HepG2 (cell line): ENCODE data around the gene TMPO. TPM values are rescaled to one million over a fixed set of nuclear protein-coding genes. Genes with fewer than 3 reads are reported as not detected.

Experiments
- ATAC-seq: fragments of 200-7000 bp; cut with Tn5 transposase; 3 replicates; pipeline ENCODE4 v1.9.1; 2020; ENCODE audit warnings: mild to moderate bottlenecking, moderate library complexity
- BruUV-seq: library from RNA; stranded (reverse); fragments of 400-500 nt; replicated peaks from 2 replicates; lab custom pipeline; 2021; lab: Mats Ljungman, UMichigan
- CTCF ChIA-PET: fragments of 300-600 bp; formaldehyde crosslinking; extraction: SDS; loops from one replicate; lab custom pipeline; 2021; ENCODE audit warnings: low total read pairs, inconsistent platforms, low intra/inter-chr PET ratio; lab: Yijun Ruan, JAX
- POLR2A ChIA-PET: fragments of 350-600 bp; sonication (Branson Sonifier 250); formaldehyde crosslinking; loops from one replicate; lab custom pipeline; 2020; ENCODE audit warnings: antibody characterized with exemption, inconsistent platforms; lab: Yijun Ruan, JAX
- DNase-seq: peaks from one replicate; pipeline ENCODE4 v3.0.0-alpha.2; 2015; ENCODE audit warnings: low spot score
- FAIRE-seq: peaks from 3 replicates; lab custom pipeline; 2011; peaks lifted over from hg19 to GRCh38; lab: Jason Lieb, UNC
- H2AFZ ChIP-seq: one replicate; pipeline ENCODE4 v1.6.1; 2011; ENCODE audit warnings: low read length, inconsistent platforms
- H3K27ac ChIP-seq: fragments of 300-600 bp; 3 replicates; pipeline ENCODE4 v1.8.0; 2011; ENCODE audit warnings: mixed run types, mild to moderate bottlenecking, mixed read lengths, low read length, inconsistent platforms; ENCODE audit not compliant: insufficient read depth; ENCODE audit errors: extremely low read length
- H3K27me3 ChIP-seq, 2 experiments: fragments of 200-600 bp in 1 of 2; 2 replicates in 1 of 2; 3 replicates in 1 of 2; pipeline versions ENCODE4 v1.6.0 to v1.8.0; 2011; ENCODE audit warnings: low read length in 2 of 2, mild to moderate bottlenecking in 2 of 2, moderate library complexity in 2 of 2, inconsistent platforms in 1 of 2; ENCODE audit not compliant: insufficient read depth in 2 of 2, control insufficient read depth in 1 of 2
- H3K36me3 ChIP-seq, 2 experiments: fragments of 200-600 bp in 1 of 2; replicated peaks in 1 of 2; 2 replicates in 1 of 2; 3 replicates in 1 of 2; pipeline versions ENCODE4 v1.5.1 to v1.8.0; 2011; ENCODE audit warnings: low read length in 2 of 2, inconsistent platforms in 1 of 2; ENCODE audit not compliant: insufficient read depth in 2 of 2, control insufficient read depth in 1 of 2
- H3K4me1 ChIP-seq: 2 replicates; pipeline ENCODE4 v1.5.1; 2012; ENCODE audit warnings: low read length, inconsistent platforms; ENCODE audit not compliant: insufficient read depth
- H3K4me2 ChIP-seq: 2 replicates; pipeline ENCODE4 v1.6.0; 2011; ENCODE audit warnings: low read depth, low read length, inconsistent platforms
- H3K4me3 ChIP-seq, 3 experiments: fragments of 200-600 bp in 1 of 3; sonication (generic), shearing (Covaris generic) in 1 of 3; replicated peaks in 1 of 3; 2 replicates each; pipeline ENCODE4 v1.5.1; 2011 to 2016; ENCODE audit warnings: low read length in 3 of 3, inconsistent platforms in 2 of 3, low read depth in 2 of 3, mild to moderate bottlenecking in 2 of 3, control low read depth in 1 of 3, mixed read lengths in 1 of 3; ENCODE audit not compliant: insufficient read depth in 1 of 3
- H3K79me2 ChIP-seq: one replicate; pipeline ENCODE4 v1.6.1; 2011; ENCODE audit warnings: low read length, inconsistent platforms; ENCODE audit not compliant: insufficient read depth
- H3K9ac ChIP-seq: 2 replicates; pipeline ENCODE4 v1.6.0; 2011; ENCODE audit warnings: mild to moderate bottlenecking, low read depth, low read length, inconsistent platforms; ENCODE audit not compliant: insufficient read depth
- H3K9me3 ChIP-seq: 2 replicates; pipeline ENCODE4 v1.5.1; 2012; ENCODE audit warnings: mild to moderate bottlenecking, low read length
- H4K20me1 ChIP-seq: 2 replicates; pipeline ENCODE4 v1.6.0; 2011; ENCODE audit warnings: inconsistent platforms, mild to moderate bottlenecking, low read length, moderate library complexity; ENCODE audit not compliant: insufficient read depth
- ATF3 ChIP-seq: sonication (generic); formaldehyde crosslinking; IDR thresholded peaks from 2 replicates; pipeline ENCODE4 v1.4.0; 2020; ENCODE audit warnings: missing genetic modification reagents
- CCDC6 ChIP-seq: sonication (generic); formaldehyde crosslinking; IDR thresholded peaks from 2 replicates; pipeline ENCODE4 v1.8.1; 2022; ENCODE audit warnings: mild to moderate bottlenecking, missing genetic modification reagents, moderate library complexity
- CEBPB ChIP-seq: IDR thresholded peaks from 2 replicates; pipeline ENCODE4 v1.6.1; 2011; ENCODE audit warnings: low read depth, low read length, improper control_type of control experiment, borderline replicate concordance
- ETS1 ChIP-seq: sonication (generic); formaldehyde crosslinking; IDR thresholded peaks from 2 replicates; pipeline ENCODE4 v1.4.0; 2020; ENCODE audit warnings: missing genetic modification reagents
- IRX3 ChIP-seq: sonication (generic); formaldehyde crosslinking; IDR thresholded peaks from 2 replicates; pipeline ENCODE4 v1.8.1; 2023; ENCODE audit warnings: mild to moderate bottlenecking, low read depth, missing genetic modification reagents, borderline replicate concordance
- KDM5A ChIP-seq: fragments of 200-600 bp; sonication (generic); IDR thresholded peaks from 2 replicates; pipeline ENCODE4 v1.7.0; 2018; ENCODE audit warnings: antibody characterized with exemption, mild to moderate bottlenecking, low read length, borderline replicate concordance
- NAIF1 ChIP-seq: sonication (generic); formaldehyde crosslinking; IDR thresholded peaks from 2 replicates; pipeline ENCODE4 v1.5.0; 2020; ENCODE audit warnings: mild to moderate bottlenecking, missing genetic modification reagents, borderline replicate concordance
- PLRG1 ChIP-seq: fragments of 450-650 bp; conservative IDR thresholded peaks from 2 replicates; pipeline ENCODE4 v1.6.1; 2016
- RBAK ChIP-seq: sonication (generic); formaldehyde crosslinking; IDR thresholded peaks from 2 replicates; pipeline ENCODE4 v1.5.1; 2020; ENCODE audit warnings: mild to moderate bottlenecking, missing genetic modification reagents
- ZBTB38 ChIP-seq: sonication (generic); formaldehyde crosslinking; IDR thresholded peaks from 2 replicates; pipeline ENCODE4 v1.5.1; 2020; ENCODE audit warnings: mild to moderate bottlenecking, missing genetic modification reagents
- ZFX ChIP-seq: sonication (generic); formaldehyde crosslinking; IDR thresholded peaks from 2 replicates; pipeline ENCODE4 v1.4.0; 2020; ENCODE audit warnings: mild to moderate bottlenecking, low read depth, missing genetic modification reagents, moderate library complexity
- ZFY ChIP-seq: sonication (generic); formaldehyde crosslinking; IDR thresholded peaks from 2 replicates; pipeline ENCODE4 v1.4.0; 2020; ENCODE audit warnings: missing genetic modification reagents
- ZNF24 ChIP-seq: fragments of 450-650 bp; IDR thresholded peaks from 2 replicates; pipeline ENCODE4 v1.6.1; 2017; ENCODE audit warnings: antibody characterized with exemption, mild to moderate bottlenecking
- ZNF607 ChIP-seq: sonication (generic); formaldehyde crosslinking; IDR thresholded peaks from 2 replicates; pipeline ENCODE4 v1.5.1; 2020; ENCODE audit warnings: missing genetic modification reagents, mild to moderate bottlenecking, borderline replicate concordance
- ZNF746 ChIP-seq: sonication (generic); formaldehyde crosslinking; IDR thresholded peaks from 2 replicates; pipeline ENCODE4 v1.8.0; 2022; ENCODE audit warnings: mild to moderate bottlenecking, missing genetic modification reagents
- WGBS: methylation state at CpG from one replicate; pipeline ENCODE4 v1.1.6; 2017; ENCODE audit warnings: low lambda C conversion rate; 5-methylcytosine and 5-hydroxymethylcytosine counted together
- in situ Hi-C: cut with HindIII; loops from 2 replicates; pipeline ENCODE4 v1.10.0; 2017; ENCODE audit warnings: low pct_unique_long_range_greater_than_20kb; ENCODE audit not compliant: extremely low pct_ligation_motif_present
- intact Hi-C: fragments of 100-400 bp; cut with micrococcal nuclease; formaldehyde crosslinking; loops from one replicate; pipeline ENCODE4 v1.10.0; 2022; ENCODE audit not compliant: unreplicated experiment
- polyA plus RNA-seq, 8 experiments: library from polyadenylated mRNA; depleted of rRNA in 3 of 8; stranded (reverse) in 7 of 8; unstranded in 1 of 8; fragments of >200 nt; fragmentation: Illumina TruSeq in 4 of 8; extraction: Trizol in 4 of 8; gene quantifications; 2 replicates each; pipeline versions ENCODE4 v1.2.1 to v1.2.3, GENCODE V29; 2011 to 2016; ENCODE audit warnings: low read depth in 4 of 8, missing spikeins in 1 of 8, mixed read lengths in 1 of 8; ENCODE audit not compliant: insufficient read depth in 1 of 8
- total RNA-seq, 5 experiments: library from RNA; depleted of rRNA; stranded (reverse); fragments of >200 nt; fragmentation: Illumina TruSeq; extraction: Trizol; gene quantifications; 2 replicates each; pipeline ENCODE4 v1.2.3, GENCODE V29; 2016; ENCODE audit warnings: low read depth in 1 of 5

The TMPO gene
- total and polyA plus RNA-seq, 2 of the 13 experiments (the other 11 are each of a cell fraction or from before 2014, with no cell fraction given), result 24.2 to 167 TPM

GRCh38 chr12:98465950-98466602 lies 49.3 kb upstream of the TMPO start (continued):
- no peak for TF ChIP-seq KDM5A
- TF ChIP-seq ZNF24, result no peak

- in situ Hi-C loops, result no loop called here
- ChIA-PET POLR2A (no interaction called here), CTCF (no interaction called here)
- DNase-seq (no peak), FAIRE-seq (no peak), ATAC-seq (no peak)
- WGBS, result 56% methylated on average over 5 of the region's 5 CpGs
- H3K9me3 ChIP-seq, result no peaks in the 10 kb centered on the region
- no peak for TF ChIP-seq ZNF746 (CRISPR knock-in tag)
- TF ChIP-seq CEBPB, result no peak
- no peak overlapping the region for H2AFZ ChIP-seq
- no peaks in the 10 kb centered on the region for H4K20me1 ChIP-seq
- no TSS peak for BruUV-seq
- H3K9ac ChIP-seq, result no peak overlapping the region
- H3K27ac ChIP-seq, result no peak overlapping the region
- H3K27me3 ChIP-seq, result no peaks in the 10 kb centered on the region; a peak in 2 of 5 replicates
- intact Hi-C loops, result no loop called here
- H3K36me3 ChIP-seq, result no peaks in the 10 kb centered on the region
- no peaks in the 10 kb centered on the region for H3K79me2 ChIP-seq
- no peak overlapping the region for H3K4me3 ChIP-seq
- no peaks in the 10 kb centered on the region for H3K4me1 ChIP-seq
- no peak overlapping the region for H3K4me2 ChIP-seq
These were observed 48.6 kb upstream of the TMPO start for GRCh38 chr12:98466640-98467400.

- ChIA-PET CTCF (no interaction called here), POLR2A (no interaction called here)
- Histone ChIP-seq H3K9ac (no peak overlapping the region), H3K9me3 (no peaks in the 10 kb centered on the region), H3K27ac (no peak overlapping the region), H3K36me3 (no peaks in the 10 kb centered on the region), H3K79me2 (no peaks in the 10 kb centered on the region), H3K4me1 (no peaks in the 10 kb centered on the region), H3K4me2 (no peak overlapping the region), H2AFZ (no peak overlapping the region), H4K20me1 (no peaks in the 10 kb centered on the region), H3K4me3 (no peak overlapping the region), H3K27me3 (no peaks in the 10 kb centered on the region; a peak in 2 of 5 replicates)
- intact Hi-C loops, result no loop called here
- no TSS peak for BruUV-seq
- no peak for ATAC-seq
- 50% methylated on average over 1 of the region's 2 CpGs for WGBS
- no peak for FAIRE-seq
- TF ChIP-seq ZFX (CRISPR knock-in tag), result no peak
- TF ChIP-seq ZNF607 (CRISPR knock-in tag), result no peak
- no peak for TF ChIP-seq NAIF1 (CRISPR knock-in tag)
- TF ChIP-seq ATF3 (CRISPR knock-in tag), result no peak
- no peak for TF ChIP-seq RBAK (CRISPR knock-in tag)
- no peak for TF ChIP-seq ETS1 (CRISPR knock-in tag)
- TF ChIP-seq ZFY (CRISPR knock-in tag), result no peak
- TF ChIP-seq PLRG1, result no peak
- TF ChIP-seq IRX3 (CRISPR knock-in tag), result no peak
- no peak for TF ChIP-seq ZBTB38 (CRISPR knock-in tag)
- TF ChIP-seq CCDC6 (CRISPR knock-in tag), result no peak
- in situ Hi-C loops, result no loop called here
- no peak for DNase-seq
These were observed 46.3 kb upstream of the TMPO start for GRCh38 chr12:98469109-98469508.
